ENCODE results near the gene ERLEC1. TPM values are rescaled to one million over a fixed set of nuclear protein-coding genes. Genes with fewer than 3 reads are reported as not detected.
A peak's percentile ranks its signal among the peaks of the same experiment; 100 is the strongest.

ERLEC1 gene
- total RNA-seq, 1 donor from 2014 or later: 34.9 TPM

GRCh38 chr2:53750041-53750768 lies 36.6 kb upstream of the ERLEC1 start:
- Mint-ChIP-seq H3K27me3 (ENCODE audit: low read depth) (no peaks in the 10 kb centered on the region), H3K9me3 (no peaks in the 10 kb centered on the region), H3K27ac (no peak overlapping the region), H3K4me1 (peaks cover 15% of the 10 kb centered on the region), H3K4me3 (no peak overlapping the region), H3K36me3 (peaks cover 31% of the 10 kb centered on the region)
- no peak for TF ChIP-seq CTCF (IDR thresholded peaks at IDR 0.05; ENCODE audit: unreplicated experiment)
- no peak for DNase-seq (ENCODE audit: low spot score in 2 of 2, unreplicated experiment in 2 of 2)

DNA sequence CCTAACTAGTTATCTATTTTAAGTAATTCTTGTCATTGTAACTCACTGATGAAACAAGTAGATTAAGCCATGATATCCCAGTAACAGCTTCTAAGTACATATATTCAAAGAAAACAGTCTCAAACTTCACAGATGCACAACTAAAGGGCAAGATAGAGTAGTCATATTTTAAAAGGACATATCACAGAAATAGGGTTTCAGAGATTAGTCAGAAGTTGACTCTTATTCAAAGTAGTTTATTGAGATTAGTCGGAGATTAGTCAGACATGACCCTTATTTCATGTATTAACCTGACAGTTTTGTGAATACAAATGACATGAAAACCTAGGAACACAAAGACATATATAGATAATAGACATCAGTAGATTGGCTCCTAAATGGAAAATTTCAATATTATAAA lies 35.1 kb upstream of the ERLEC1 start:
- TF ChIP-seq CTCF (IDR thresholded peaks at IDR 0.05; ENCODE audit: unreplicated experiment): no peak
- peaks cover 2% of the 10 kb centered on the region for H3K9me3 Mint-ChIP-seq
- H3K4me1 Mint-ChIP-seq: peaks cover 15% of the 10 kb centered on the region
- no peak overlapping the region for H3K4me3 Mint-ChIP-seq
- DNase-seq (ENCODE audit: low spot score in 2 of 2, unreplicated experiment in 2 of 2): no peak
- H3K36me3 Mint-ChIP-seq: peaks cover 33% of the 10 kb centered on the region
- H3K27me3 Mint-ChIP-seq (ENCODE audit: low read depth): no peaks in the 10 kb centered on the region
- H3K27ac Mint-ChIP-seq: no peak overlapping the region

DNA sequence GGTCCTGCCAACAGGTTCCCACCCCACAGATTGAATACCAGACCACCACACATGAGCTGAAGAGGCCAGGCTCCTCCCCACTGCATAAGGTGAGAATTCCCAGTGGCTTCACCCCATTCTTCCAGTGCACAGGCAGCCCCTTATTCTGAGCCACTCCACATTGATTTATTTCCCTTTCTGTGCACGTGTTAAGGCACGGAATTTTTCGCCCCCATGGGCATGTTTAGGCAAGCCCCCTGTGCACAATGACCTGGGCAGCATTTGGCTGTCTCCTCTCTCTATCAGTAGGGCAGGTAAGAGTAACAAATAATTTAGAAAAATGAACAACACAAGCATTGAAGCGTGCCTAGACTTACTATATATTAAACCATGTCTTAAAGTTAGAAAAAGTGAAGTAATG lies 34.5 kb upstream of the ERLEC1 start:
- no peak for DNase-seq (ENCODE audit: low spot score in 2 of 2, unreplicated experiment in 2 of 2)
- no peak for TF ChIP-seq CTCF (IDR thresholded peaks at IDR 0.05; ENCODE audit: unreplicated experiment)
- Mint-ChIP-seq H3K27me3 (ENCODE audit: low read depth) (no peaks in the 10 kb centered on the region), H3K27ac (peak overlapping the region; percentile 64), H3K9me3 (peaks cover 5% of the 10 kb centered on the region), H3K4me3 (no peak overlapping the region), H3K36me3 (peaks cover 38% of the 10 kb centered on the region), H3K4me1 (peaks cover 15% of the 10 kb centered on the region)

GRCh38 chr2:53753041-53753440 lies 33.8 kb upstream of the ERLEC1 start:
- DNase-seq (ENCODE audit: low spot score in 2 of 2, unreplicated experiment in 2 of 2): no peak
- Mint-ChIP-seq H3K27ac (peak overlapping the region; percentile 64), H3K4me1 (peaks cover 15% of the 10 kb centered on the region), H3K9me3 (peaks cover 9% of the 10 kb centered on the region), H3K27me3 (ENCODE audit: low read depth) (no peaks in the 10 kb centered on the region), H3K36me3 (peaks cover 37% of the 10 kb centered on the region), H3K4me3 (no peak overlapping the region)
- no peak for TF ChIP-seq CTCF (IDR thresholded peaks at IDR 0.05; ENCODE audit: unreplicated experiment)

DNA sequence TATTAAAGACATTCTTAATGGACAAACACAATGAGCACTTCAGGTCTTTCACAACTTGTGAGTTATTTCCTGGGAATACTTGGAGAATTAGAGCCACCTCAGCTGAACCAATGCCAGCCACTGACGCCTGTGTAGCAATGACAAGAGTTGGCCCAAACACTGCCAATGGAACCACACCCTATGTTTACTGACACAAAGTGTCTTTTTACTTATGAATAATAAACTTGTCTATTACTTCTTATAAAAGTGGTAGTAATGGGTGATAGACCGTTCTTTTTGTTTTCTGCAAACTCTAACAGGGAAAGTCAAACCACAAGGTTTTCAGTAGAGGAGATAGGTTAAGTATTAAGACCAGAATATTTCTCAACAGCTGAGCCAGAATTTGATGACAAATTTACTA lies 31.7 kb upstream of the ERLEC1 start:
- DNase-seq (ENCODE audit: low spot score in 2 of 2, unreplicated experiment in 2 of 2): no peak
- Mint-ChIP-seq H3K27me3 (ENCODE audit: low read depth) (no peaks in the 10 kb centered on the region), H3K36me3 (peaks cover 30% of the 10 kb centered on the region), H3K27ac (no peak overlapping the region), H3K4me3 (no peak overlapping the region), H3K4me1 (peaks cover 15% of the 10 kb centered on the region), H3K9me3 (peaks cover 9% of the 10 kb centered on the region)
- no peak for TF ChIP-seq CTCF (IDR thresholded peaks at IDR 0.05; ENCODE audit: unreplicated experiment)
